K562 (cell line): ENCODE measurements around the gene NLE1. TPM values are rescaled to one million over a fixed set of nuclear protein-coding genes. Genes with fewer than 3 reads are reported as not detected.

Source experiments
- ATAC-seq: fragments of 200-7000 bp; cut with Tn5 transposase; 3 replicates; pipeline ENCODE4 v1.9.1; 2020; ENCODE audit warnings: moderate library complexity
- BruUV-seq: library from RNA; stranded (reverse); fragments of 400-500 nt; replicated peaks from 2 replicates; lab custom pipeline; 2021; lab: Mats Ljungman, UMichigan
- CTCF ChIA-PET: fragments of 300-600 bp; formaldehyde crosslinking; extraction: SDS; loops from one replicate; lab custom pipeline; 2021; ENCODE audit warnings: low intra/inter-chr PET ratio; lab: Yijun Ruan, JAX
- POLR2A ChIA-PET: fragments of 300-600, 350-650 bp; sonication (Branson Sonifier 250); formaldehyde crosslinking; extraction: SDS; loops from one replicate; lab custom pipeline; 2021; ENCODE audit warnings: antibody characterized with exemption, inconsistent platforms; lab: Yijun Ruan, JAX
- DNase-seq, 4 experiments: peaks; one replicate each; pipeline versions ENCODE4 v3.0.0 to v3.0.0-alpha.2; 2011 to 2018; ENCODE audit warnings: low spot score in 3 of 4, mixed read lengths in 3 of 4; ENCODE audit errors: extremely low read depth in 1 of 4
- FAIRE-seq: peaks from 2 replicates; lab custom pipeline; 2011; peaks lifted over from hg19 to GRCh38; lab: Jason Lieb, UNC
- H2AFZ ChIP-seq: 2 replicates; pipeline ENCODE4 v1.6.0; 2011; ENCODE audit warnings: low read depth, low read length, control low read depth, inconsistent platforms
- H3K27ac ChIP-seq: fragments of 200-600 bp; 3 replicates; pipeline ENCODE4 v1.8.0; 2011; ENCODE audit warnings: low read depth, mild to moderate bottlenecking, control low read depth, inconsistent platforms, low read length, moderate library complexity, mixed read lengths; ENCODE audit errors: extremely low read depth
- H3K27me3 ChIP-seq, 2 experiments: fragments of 300-600 bp in 1 of 2; 2 replicates in 1 of 2; 3 replicates in 1 of 2; pipeline versions ENCODE4 v1.6.0 to v1.8.0; 2011; ENCODE audit warnings: inconsistent platforms in 2 of 2, low read length in 2 of 2, mild to moderate bottlenecking in 1 of 2, mixed read lengths in 1 of 2, moderate library complexity in 1 of 2; ENCODE audit not compliant: control insufficient read depth in 2 of 2, insufficient read depth in 2 of 2
- H3K36me3 ChIP-seq: fragments of 300-600 bp; 3 replicates; pipeline ENCODE4 v1.8.0; 2011; ENCODE audit warnings: mild to moderate bottlenecking, low read length, inconsistent platforms; ENCODE audit not compliant: control insufficient read depth, insufficient read depth
- H3K4me1 ChIP-seq, 2 experiments: fragments of 200-600 bp in 1 of 2; replicated peaks in 1 of 2; 2 replicates in 1 of 2; 3 replicates in 1 of 2; pipeline versions ENCODE4 v1.5.1 to v1.8.0; 2011; ENCODE audit warnings: inconsistent platforms in 2 of 2, low read length in 2 of 2, mild to moderate bottlenecking in 1 of 2, mixed read lengths in 1 of 2, moderate library complexity in 1 of 2; ENCODE audit not compliant: control insufficient read depth in 2 of 2, insufficient read depth in 2 of 2
- H3K4me2 ChIP-seq: 2 replicates; pipeline ENCODE4 v1.6.1; 2011; ENCODE audit warnings: low read length, control low read depth, inconsistent platforms, mixed read lengths; ENCODE audit not compliant: insufficient read depth
- H3K4me3 ChIP-seq: fragments of 200-600 bp; sonication (generic), shearing (Covaris generic); 2 replicates; pipeline ENCODE4 v1.5.1; 2016; ENCODE audit warnings: control low read depth, inconsistent platforms
- H3K79me2 ChIP-seq: fragments of 200-600 bp; 3 replicates; pipeline ENCODE4 v1.8.0; 2011; ENCODE audit warnings: low read length, inconsistent platforms; ENCODE audit not compliant: control insufficient read depth, insufficient read depth
- H3K9ac ChIP-seq, 2 experiments: 2 replicates each; pipeline versions ENCODE4 v1.6.0 to v1.6.1; 2011; ENCODE audit warnings: low read depth in 2 of 2, low read length in 2 of 2, control low read depth in 1 of 2, inconsistent platforms in 1 of 2, mild to moderate bottlenecking in 1 of 2, mixed read lengths in 1 of 2; ENCODE audit not compliant: insufficient read depth in 1 of 2
- H3K9me1 ChIP-seq: one replicate; pipeline ENCODE4 v1.6.0; 2011; ENCODE audit warnings: inconsistent platforms, mild to moderate bottlenecking, low read length, moderate library complexity; ENCODE audit not compliant: control insufficient read depth, insufficient read depth
- H3K9me3 ChIP-seq: replicated peaks from 2 replicates; pipeline ENCODE4 v1.5.1; 2011; ENCODE audit warnings: low read depth, low read length, inconsistent platforms; ENCODE audit not compliant: control insufficient read depth, insufficient read depth
- H4K20me1 ChIP-seq: replicated peaks from 2 replicates; pipeline ENCODE4 v1.6.1; 2011; ENCODE audit warnings: low read length, inconsistent platforms, mixed read lengths; ENCODE audit not compliant: control insufficient read depth, insufficient read depth
- DIDO1 ChIP-seq: fragments of 450-650 bp; IDR thresholded peaks from 2 replicates; pipeline ENCODE4 v1.6.1; 2016; ENCODE audit warnings: low read depth, missing biosample characterization, missing genetic modification characterization
- EGR1 ChIP-seq: fragments of 450-650 bp; conservative IDR thresholded peaks from 2 replicates; pipeline ENCODE4 v1.6.1; 2017; ENCODE audit warnings: mild to moderate bottlenecking
- GABPB2 ChIP-seq: fragments of 250-450 bp; sonication (Bioruptor Pico); conservative IDR thresholded peaks from 2 replicates; pipeline ENCODE4 v1.5.1; 2021; ENCODE audit warnings: mild to moderate bottlenecking
- POLR2A ChIP-seq: fragments of 450-650 bp; conservative IDR thresholded peaks from 2 replicates; pipeline ENCODE4 v1.6.1; 2016
- POLR2G ChIP-seq: fragments of 200-400 bp; formaldehyde crosslinking; IDR thresholded peaks from 2 replicates; pipeline ENCODE4 v1.6.1; 2017; ENCODE audit warnings: low read depth, mild to moderate bottlenecking, antibody characterized with exemption, low read length, moderate library complexity
- RBFOX2 ChIP-seq: fragments of 200-400 bp; formaldehyde crosslinking; IDR thresholded peaks from 2 replicates; pipeline ENCODE4 v1.6.1; 2017; ENCODE audit warnings: low read depth, mild to moderate bottlenecking, low read length, moderate library complexity
- WGBS: fragments of 100-300 bp; shearing (Covaris generic); methylation state at CpG from one replicate; pipeline ENCODE4 v1.1.6; 2016; ENCODE audit warnings: low coverage, mixed read lengths; ENCODE audit not compliant: insufficient coverage; ENCODE audit errors: missing lambda C conversion rate; 5-methylcytosine and 5-hydroxymethylcytosine counted together
- in situ Hi-C: fragments of 300-500 bp; cut with MboI; formaldehyde crosslinking; loops from 4 replicates; pipeline ENCODE4 v1.15.0; 2018; ENCODE audit warnings: inconsistent platforms, mixed read lengths
- intact Hi-C: fragments of 100-400 bp; cut with micrococcal nuclease; formaldehyde crosslinking; loops from 2 replicates; pipeline ENCODE4 v1.14.2; 2022
- polyA plus RNA-seq, 8 experiments: library from polyadenylated mRNA; depleted of rRNA in 4 of 8; stranded (reverse) in 5 of 8; unstranded in 3 of 8; fragments of >200 nt; fragmentation: Nextera tagmentation in 2 of 8; fragmentation: Illumina TruSeq in 1 of 8; extraction: Ambion mirVana in 2 of 8; extraction: Trizol in 1 of 8; gene quantifications; 2 replicates each; pipeline versions ENCODE4 v1.2.1 to v1.2.3, GENCODE V29; 2011 to 2014; ENCODE audit warnings: inconsistent platforms in 1 of 8, missing spikeins in 1 of 8
- total RNA-seq, 7 experiments: library from RNA; depleted of rRNA in 6 of 7; stranded (reverse); fragments of >200 nt in 6 of 7; fragmentation: Illumina TruSeq in 2 of 7; extraction: Trizol in 2 of 7; gene quantifications; 2 replicates each; pipeline versions ENCODE4 v1.2.1 to v1.2.3, GENCODE V29; 2011 to 2021; ENCODE audit warnings: low replicate concordance in 1 of 7

NLE1 gene
- total and polyA plus RNA-seq, 9 of the 15 experiments (the other 6 are each of a cell fraction or from before 2014, with no cell fraction given) = 3.8 to 69.0 (median 29.4) TPM

DNA sequence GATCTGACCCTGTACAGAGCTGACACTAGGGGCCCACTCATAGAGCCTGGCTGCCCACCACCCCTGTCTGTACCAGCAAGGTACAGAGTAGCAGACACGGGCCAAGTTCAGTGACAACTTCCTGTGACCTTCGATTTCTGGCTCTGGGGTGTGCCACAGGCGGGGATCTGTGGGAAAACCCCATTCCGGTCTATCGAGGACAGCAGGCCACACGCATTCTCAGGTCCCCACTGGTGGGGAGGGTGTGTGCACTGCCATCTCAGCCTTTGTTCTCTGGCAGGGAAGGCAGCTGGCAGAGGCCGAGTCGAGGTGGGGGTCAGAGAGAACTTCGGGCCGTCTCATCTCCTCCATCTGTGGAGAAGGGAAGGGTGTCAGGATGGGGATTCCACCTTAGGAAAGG is 10.0 kb downstream of the NLE1 start:
- in situ Hi-C loops = no loop called here
- intact Hi-C loops = no loop called here
- Histone ChIP-seq H3K9me3 (no peaks in the 10 kb centered on the region), H3K27me3 (no peaks in the 10 kb centered on the region), H3K79me2 (no peaks in the 10 kb centered on the region), H3K4me2 (no peak overlapping the region), H3K9me1 (peaks cover 4% of the 10 kb centered on the region), H3K4me3 (no peak overlapping the region), H3K9ac (no peak overlapping the region), H3K27ac (no peak overlapping the region), H2AFZ (no peak overlapping the region), H3K4me1 (peaks cover 0 to 5% of the 10 kb centered on the region in 2 experiments; a peak in 2 of 5 replicates), H4K20me1 (peaks cover 15% of the 10 kb centered on the region), H3K36me3 (peaks cover 69% of the 10 kb centered on the region)
- TF ChIP-seq EGR1 = no peak
- ChIA-PET CTCF (no interaction called here), POLR2A (no interaction called here)
- 94% methylated on average over 10 of the region's 10 CpGs for WGBS
- no peak for DNase-seq
- no peak for ATAC-seq
- BruUV-seq = no TSS peak
- no peak for FAIRE-seq

DNA sequence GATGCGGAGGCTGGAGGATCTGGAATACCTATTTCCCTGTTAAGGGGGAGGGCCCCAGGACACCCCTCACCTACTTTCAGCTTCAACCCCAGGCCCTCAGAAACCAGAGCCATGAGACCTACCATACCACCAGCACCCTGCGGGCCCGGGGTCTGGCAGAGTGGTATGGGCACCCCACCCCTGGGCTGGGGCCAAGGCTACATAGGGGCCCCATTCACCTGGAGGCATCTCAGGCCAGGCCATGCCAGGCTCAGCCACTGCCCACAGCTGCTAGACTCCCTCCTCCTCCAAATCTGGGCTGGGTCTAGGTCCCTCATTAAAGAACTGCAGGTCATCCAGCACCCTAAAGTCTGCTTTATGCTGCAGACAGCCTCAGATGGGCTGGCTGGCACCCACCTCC is 11.7 kb downstream of the NLE1 start:
- peaks cover 52% of the 10 kb centered on the region for H3K36me3 ChIP-seq
- DNase-seq = no peak
- ATAC-seq = peak; percentile 21; the same call in 2 of the 3 replicates
- H2AFZ ChIP-seq = no peak overlapping the region
- POLR2A ChIA-PET = interaction anchor here (1.0 to 1.1 kb wide), 3 partner anchors 9 to 123 kb away, joined by 3 read pairs; no protein-coding TSS in a partner anchor
- H3K4me2 ChIP-seq = no peak overlapping the region
- no peaks in the 10 kb centered on the region for H3K27me3 ChIP-seq
- H3K4me1 ChIP-seq = peaks cover 0 to 5% of the 10 kb centered on the region in 2 experiments; a peak in 2 of 5 replicates
- H3K9me3 ChIP-seq = no peaks in the 10 kb centered on the region
- no peak overlapping the region for H3K4me3 ChIP-seq
- H3K27ac ChIP-seq = no peak overlapping the region
- peak; percentile 61 for TF ChIP-seq POLR2G
- no peak for TF ChIP-seq GABPB2 (CRISPR knock-in tag)
- TF ChIP-seq POLR2A = peak; percentile 45; the same call in 1 of the 2 replicates
- TF ChIP-seq DIDO1 (tag) = no peak
- peak; percentile 61 for TF ChIP-seq RBFOX2
- TF ChIP-seq, all 486 proteins: peak for 3
- intact Hi-C loops (no loop called here), in situ Hi-C loops (no loop called here)
- Histone ChIP-seq H4K20me1 (peaks cover 15% of the 10 kb centered on the region), H3K9ac (no peak overlapping the region), H3K79me2 (no peaks in the 10 kb centered on the region), H3K9me1 (peaks cover 4% of the 10 kb centered on the region)
- no peak for FAIRE-seq
- no TSS peak for BruUV-seq
- CTCF ChIA-PET = no interaction called here
- WGBS = 100% methylated on average over 3 of the region's 3 CpGs
